ENCODE measurements around the gene CDC42SE1.
A peak's percentile ranks its signal among the peaks of the same experiment; 100 is the strongest.

Gene CDC42SE1, protein sequence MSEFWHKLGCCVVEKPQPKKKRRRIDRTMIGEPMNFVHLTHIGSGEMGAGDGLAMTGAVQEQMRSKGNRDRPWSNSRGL

GRCh38 chr1:151059109-151060006 is at the start of gene CDC42SE1:
CDC42SE1 (minus strand) TSS chr1:151059622; CDS start chr1:151055730, 3,892 bp downstream.
- H4K20me1 ChIP-seq (ENCODE audit: insufficient read depth, low read length, poor library complexity, severe bottlenecking): peaks cover 46% of the 10 kb centered on the region
- no peaks in the 10 kb centered on the region for H3K9me2 ChIP-seq (replicated peaks; ENCODE audit: low read depth, low read length)
- H3F3A ChIP-seq (ENCODE audit: low read depth): no peaks in the 10 kb centered on the region
- peak within 1 kb of the TSS; percentile 92 for H2AFZ ChIP-seq (ENCODE audit: low read length)
- peaks cover 99% of the 10 kb centered on the region for H3K79me2 ChIP-seq (ENCODE audit: insufficient read depth, low read length)
- peak within 1 kb of the TSS; percentile 79 for H3K4me3 ChIP-seq (ENCODE audit: low read length, poor library complexity, severe bottlenecking)
- no peaks in the 10 kb centered on the region for H3K9me3 ChIP-seq (ENCODE audit: insufficient read depth, low read depth, low read length)
- TF ChIP-seq EZH2phosphoT487 (IDR thresholded peaks at IDR 0.05; ENCODE audit: borderline replicate concordance): no peak
- peak; percentile 66 for TF ChIP-seq CTCF (conservative IDR thresholded peaks at IDR 0.05; ENCODE audit: low read length)
- peaks cover 14% of the 10 kb centered on the region; the same call in 1 of the 2 replicates for H3K36me3 ChIP-seq (ENCODE audit: insufficient read depth, low read length)
- peak within 1 kb of the TSS; percentile 90 for H3K9ac ChIP-seq (ENCODE audit: low read depth, low read length, poor library complexity, severe bottlenecking)
- peaks cover 58% of the 10 kb centered on the region for H3K4me1 ChIP-seq (ENCODE audit: insufficient read depth, low read length, poor library complexity, severe bottlenecking)
- peak within 1 kb of the TSS; percentile 99 for H3K4me2 ChIP-seq (ENCODE audit: low read depth, low read length, poor library complexity, severe bottlenecking)
- H3K27me3 ChIP-seq (ENCODE audit: insufficient read depth, low read length, poor library complexity, severe bottlenecking): no peaks in the 10 kb centered on the region

DNA sequence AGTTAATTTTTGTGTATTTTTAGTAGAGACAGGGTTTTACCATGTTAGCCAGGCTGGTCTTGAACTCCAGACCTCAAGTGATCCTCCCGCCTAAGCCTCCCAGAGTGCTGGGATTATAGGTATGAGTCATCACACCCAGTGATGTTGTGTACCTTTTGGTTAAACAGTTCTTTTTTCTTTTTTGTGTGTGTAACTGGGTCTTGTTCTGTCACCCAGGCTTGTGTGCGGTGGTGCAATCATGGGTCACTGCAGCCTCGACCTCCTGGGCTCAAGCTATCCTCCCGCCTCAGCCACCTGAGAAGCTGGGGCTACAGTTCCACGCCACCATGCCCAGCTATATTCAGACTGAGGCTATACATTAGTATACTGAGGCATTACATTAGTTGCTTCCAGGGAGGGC is 48.9 kb upstream of the CDC42SE1 start:
- H3K4me2 ChIP-seq (ENCODE audit: low read depth, low read length, poor library complexity, severe bottlenecking): no peak overlapping the region
- no peaks in the 10 kb centered on the region for H4K20me1 ChIP-seq (ENCODE audit: insufficient read depth, low read length, poor library complexity, severe bottlenecking)
- TF ChIP-seq CTCF (conservative IDR thresholded peaks at IDR 0.05; ENCODE audit: low read length) (no peak), EZH2phosphoT487 (IDR thresholded peaks at IDR 0.05; ENCODE audit: borderline replicate concordance) (no peak)
- no peak overlapping the region for H2AFZ ChIP-seq (ENCODE audit: low read length)
- no peaks in the 10 kb centered on the region for H3K9me3 ChIP-seq (ENCODE audit: insufficient read depth, low read depth, low read length)
- H3K79me2 ChIP-seq (ENCODE audit: insufficient read depth, low read length): no peaks in the 10 kb centered on the region
- H3K27me3 ChIP-seq (ENCODE audit: insufficient read depth, low read length, poor library complexity, severe bottlenecking): no peaks in the 10 kb centered on the region
- no peaks in the 10 kb centered on the region for H3K9me2 ChIP-seq (replicated peaks; ENCODE audit: low read depth, low read length)
- no peaks in the 10 kb centered on the region for H3F3A ChIP-seq (ENCODE audit: low read depth)
- H3K4me3 ChIP-seq (ENCODE audit: low read length, poor library complexity, severe bottlenecking): no peak overlapping the region
- H3K4me1 ChIP-seq (ENCODE audit: insufficient read depth, low read length, poor library complexity, severe bottlenecking): no peaks in the 10 kb centered on the region
- no peaks in the 10 kb centered on the region for H3K36me3 ChIP-seq (ENCODE audit: insufficient read depth, low read length)
- H3K9ac ChIP-seq (ENCODE audit: low read depth, low read length, poor library complexity, severe bottlenecking): no peak overlapping the region

DNA sequence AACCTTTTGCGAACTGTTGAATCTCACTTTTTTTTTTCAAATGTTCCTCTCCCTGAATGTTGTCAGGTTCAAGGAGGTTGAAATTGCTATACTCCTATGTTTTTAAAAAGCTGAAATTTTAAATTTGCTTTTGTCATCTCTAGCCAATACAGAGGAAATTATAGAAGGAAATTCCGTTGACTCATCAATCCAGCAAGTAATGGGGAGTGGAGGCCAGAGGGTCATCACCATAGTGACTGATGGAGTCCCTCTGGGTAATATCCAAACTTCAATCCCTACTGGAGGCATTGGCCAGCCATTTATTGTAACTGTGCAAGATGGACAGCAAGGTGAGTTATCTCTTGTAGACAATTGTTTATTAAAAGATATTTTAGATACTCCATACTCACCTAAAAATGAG is 47.5 kb upstream of the CDC42SE1 start:
- Histone ChIP-seq H2AFZ (ENCODE audit: low read length) (no peak overlapping the region), H3K4me2 (ENCODE audit: low read depth, low read length, poor library complexity, severe bottlenecking) (no peak overlapping the region), H3K9me3 (ENCODE audit: insufficient read depth, low read depth, low read length) (no peaks in the 10 kb centered on the region), H4K20me1 (ENCODE audit: insufficient read depth, low read length, poor library complexity, severe bottlenecking) (no peaks in the 10 kb centered on the region), H3K4me1 (ENCODE audit: insufficient read depth, low read length, poor library complexity, severe bottlenecking) (no peaks in the 10 kb centered on the region), H3K9ac (ENCODE audit: low read depth, low read length, poor library complexity, severe bottlenecking) (no peak overlapping the region), H3K79me2 (ENCODE audit: insufficient read depth, low read length) (no peaks in the 10 kb centered on the region), H3K4me3 (ENCODE audit: low read length, poor library complexity, severe bottlenecking) (no peak overlapping the region), H3K9me2 (replicated peaks; ENCODE audit: low read depth, low read length) (no peaks in the 10 kb centered on the region), H3K36me3 (ENCODE audit: insufficient read depth, low read length) (no peaks in the 10 kb centered on the region), H3F3A (ENCODE audit: low read depth) (no peaks in the 10 kb centered on the region), H3K27me3 (ENCODE audit: insufficient read depth, low read length, poor library complexity, severe bottlenecking) (no peaks in the 10 kb centered on the region)
- TF ChIP-seq CTCF (conservative IDR thresholded peaks at IDR 0.05; ENCODE audit: low read length) (no peak), EZH2phosphoT487 (IDR thresholded peaks at IDR 0.05; ENCODE audit: borderline replicate concordance) (no peak)
